PFSK-1 (cell line): Measurements from ENCODE around the gene ADAMTS17.

Source experiments
- FOXP2 ChIP-seq: optimal IDR thresholded peaks from 2 replicates; pipeline ENCODE3; 2011; ENCODE audit warnings: borderline replicate concordance, control low read depth, inconsistent platforms; ENCODE audit not compliant: insufficient read depth; ENCODE audit errors: extremely low read length, extremely low read depth
- POLR2AphosphoS5 ChIP-seq: IDR thresholded peaks from 2 replicates; pipeline ENCODE4 v1.6.1; 2012; ENCODE audit warnings: low read depth, mild to moderate bottlenecking, control low read depth, low read length, moderate library complexity
- REST ChIP-seq, 2 experiments: IDR thresholded peaks; 2 replicates each; pipeline versions ENCODE4 v1.6.1 to v1.8.0; 2011 to 2012; ENCODE audit warnings: low read depth in 2 of 2, low read length in 2 of 2, control low read depth in 1 of 2, inconsistent platforms in 1 of 2, mild to moderate bottlenecking in 1 of 2, moderate library complexity in 1 of 2; ENCODE audit not compliant: insufficient read depth in 1 of 2
- SIN3A ChIP-seq: IDR thresholded peaks from 2 replicates; pipeline ENCODE4 v1.6.1; 2012; ENCODE audit warnings: mild to moderate bottlenecking, low read length, moderate library complexity, borderline replicate concordance; ENCODE audit not compliant: insufficient read depth
- TAF1 ChIP-seq: IDR thresholded peaks from 2 replicates; pipeline ENCODE4 v1.6.1; 2012; ENCODE audit warnings: low read length, control low read depth, borderline replicate concordance; ENCODE audit not compliant: insufficient read depth

GRCh38 chr15:100043068-100043641, 298.6 kb downstream of the ADAMTS17 start:
- TF ChIP-seq POLR2AphosphoS5, result no peak
- no peak for TF ChIP-seq REST (IDR thresholded peaks at IDR 0.05; ENCODE audit: insufficient read depth in 1 of 2, low read depth in 2 of 2, low read length in 2 of 2)
- TF ChIP-seq SIN3A, result no peak
- no peak for TF ChIP-seq TAF1
- no peak for TF ChIP-seq FOXP2
